MCF 10A (cell line): ENCODE data around the gene SMYD3. TPM values are rescaled to one million over a fixed set of nuclear protein-coding genes. Genes with fewer than 3 reads are reported as not detected.

Experiments used
- BruUV-seq: library from RNA; stranded (reverse); fragments of 400-500 nt; replicated peaks from 2 replicates; lab custom pipeline; 2021; lab: Mats Ljungman, UMichigan
- CTCF ChIA-PET: fragments of 300-600 bp; sonication (Branson Sonifier 250); formaldehyde crosslinking; extraction: SDS; loops from one replicate; lab custom pipeline; 2021; ENCODE audit warnings: antibody characterized with exemption, inconsistent platforms; lab: Yijun Ruan, JAX
- POLR2A ChIA-PET: fragments of 300-600, 350-650 bp; sonication (Branson Sonifier 250); formaldehyde crosslinking; extraction: SDS; loops from one replicate; lab custom pipeline; 2020; ENCODE audit warnings: antibody characterized with exemption, inconsistent platforms; lab: Yijun Ruan, JAX
- DNase-seq: peaks from one replicate; pipeline ENCODE4 v3.0.0-alpha.2; 2018; ENCODE audit not compliant: unreplicated experiment
- H3K27ac Mint-ChIP-seq: one replicate; pipeline ENCODE4 v1.8.0; 2022; ENCODE audit warnings: mild to moderate bottlenecking, low read depth, mixed read lengths; ENCODE audit not compliant: unreplicated experiment
- H3K27me3 Mint-ChIP-seq: one replicate; pipeline ENCODE4 v1.8.0; 2022; ENCODE audit warnings: mixed read lengths; ENCODE audit not compliant: insufficient read depth, unreplicated experiment
- H3K36me3 Mint-ChIP-seq: one replicate; pipeline ENCODE4 v1.8.0; 2022; ENCODE audit warnings: mild to moderate bottlenecking, moderate library complexity, mixed read lengths; ENCODE audit not compliant: insufficient read depth, unreplicated experiment
- H3K4me1 Mint-ChIP-seq: one replicate; pipeline ENCODE4 v1.8.0; 2022; ENCODE audit warnings: mixed read lengths; ENCODE audit not compliant: insufficient read depth, unreplicated experiment
- H3K4me3 Mint-ChIP-seq: one replicate; pipeline ENCODE4 v1.8.0; 2022; ENCODE audit warnings: mild to moderate bottlenecking, moderate library complexity, mixed read lengths; ENCODE audit not compliant: unreplicated experiment
- H3K9me3 Mint-ChIP-seq: one replicate; pipeline ENCODE4 v1.8.0; 2022; ENCODE audit warnings: mixed read lengths; ENCODE audit not compliant: unreplicated experiment
- CTCF ChIP-seq: fragments of 200-600 bp; IDR thresholded peaks from one replicate; pipeline ENCODE4 v1.8.0; 2022; ENCODE audit warnings: antibody characterized with exemption, mild to moderate bottlenecking; ENCODE audit not compliant: unreplicated experiment
- intact Hi-C: fragments of 100-400 bp; cut with micrococcal nuclease; formaldehyde crosslinking; loops from 2 replicates; pipeline ENCODE4 v1.14.1; 2022
- total RNA-seq: library from RNA; stranded (reverse); gene quantifications from 2 replicates; pipeline ENCODE4 v1.2.3, GENCODE V29; 2022

SMYD3 gene
- total RNA-seq, 1 experiment from 2014 or later: 26.9 TPM

GRCh38 chr1:246110343-246111219, 396.5 kb downstream of the SMYD3 start:
- no peak for TF ChIP-seq CTCF
- Mint-ChIP-seq H3K4me1 (no peaks in the 10 kb centered on the region), H3K9me3 (no peaks in the 10 kb centered on the region), H3K27ac (no peak overlapping the region), H3K36me3 (no peaks in the 10 kb centered on the region), H3K27me3 (no peaks in the 10 kb centered on the region), H3K4me3 (no peak overlapping the region)
- CTCF ChIA-PET: interaction anchor here (0.6 to 1.0 kb wide), 3 partner anchors 14 to 382 kb away, joined by 3 to 6 read pairs (median 5); no protein-coding TSS in a partner anchor
- peak; percentile 85 for DNase-seq
- no TSS peak for BruUV-seq
- POLR2A ChIA-PET: interaction anchor here (0.7 to 1.0 kb wide), 2 partner anchors 9 to 29 kb away, joined by 3 to 5 read pairs; no protein-coding TSS in a partner anchor
- intact Hi-C loops: loop anchor here (10.0 kb wide), 1 partner anchor 786 kb away; no protein-coding TSS in a partner anchor

GRCh38 chr1:246108278-246108925, 398.7 kb downstream of the SMYD3 start:
- Mint-ChIP-seq H3K27ac (no peak overlapping the region), H3K27me3 (no peaks in the 10 kb centered on the region)
- BruUV-seq: no TSS peak

GRCh38 chr1:246107516-246108277, 399.4 kb downstream of the SMYD3 start:
- H3K27ac Mint-ChIP-seq: no peak overlapping the region
- H3K4me3 Mint-ChIP-seq: no peak overlapping the region
- intact Hi-C loops: no loop called here
- peaks cover 5% of the 10 kb centered on the region for H3K4me1 Mint-ChIP-seq
- ChIA-PET POLR2A (no interaction called here), CTCF (interaction anchor here (1.5 kb wide), 1 partner anchor 19 kb away, joined by 3 read pairs; no protein-coding TSS in a partner anchor)
- DNase-seq: peak; percentile 21
- no peak for TF ChIP-seq CTCF
- no peaks in the 10 kb centered on the region for H3K9me3 Mint-ChIP-seq
- no peaks in the 10 kb centered on the region for H3K27me3 Mint-ChIP-seq
- no peaks in the 10 kb centered on the region for H3K36me3 Mint-ChIP-seq
- no TSS peak for BruUV-seq

More at GRCh38 chr1:246108278-246108925, 398.7 kb downstream of the SMYD3 start:
- Mint-ChIP-seq H3K4me1 (peaks cover 5% of the 10 kb centered on the region), H3K4me3 (no peak overlapping the region), H3K36me3 (no peaks in the 10 kb centered on the region), H3K9me3 (no peaks in the 10 kb centered on the region)
- no peak for TF ChIP-seq CTCF
- ChIA-PET CTCF (interaction anchor here (0.6 to 1.5 kb wide), 2 partner anchors 19 to 139 kb away, joined by 3 to 4 read pairs; no protein-coding TSS in a partner anchor), POLR2A (no interaction called here)
- intact Hi-C loops: no loop called here
- DNase-seq: no peak
